Measurements from ENCODE around the gene EPHA5. TPM values are rescaled to one million over a fixed set of nuclear protein-coding genes. Genes with fewer than 3 reads are reported as not detected.

The EPHA5 gene
- total RNA-seq, 1 donor from 2014 or later, result 1.2 TPM

- no peak for DNase-seq (ENCODE audit: extremely low spot score in 2 of 2)
- H3K4me3 ChIP-seq, result no peak overlapping the region
- no peaks in the 10 kb centered on the region for H3K9me3 ChIP-seq
- H3K27ac ChIP-seq, result no peak overlapping the region
- H3K27me3 ChIP-seq, result no peaks in the 10 kb centered on the region
- no peaks in the 10 kb centered on the region for H3K4me1 ChIP-seq
- no peak for TF ChIP-seq POLR2AphosphoS5 (IDR thresholded peaks at IDR 0.05; ENCODE audit: insufficient read depth in 1 of 2, low read depth in 1 of 2)
- no peak for TF ChIP-seq CTCF (IDR thresholded peaks at IDR 0.05)
- no peak for TF ChIP-seq POLR2A (IDR thresholded peaks at IDR 0.05)
- intact Hi-C loops (cut with DNase I), result no loop called here
- H3K36me3 ChIP-seq, result no peaks in the 10 kb centered on the region
Measured at GRCh38 chr4:65340382-65341109, 329.7 kb downstream of the EPHA5 start.

GRCh38 chr4:65337371-65337770 lies 332.9 kb downstream of the EPHA5 start:
- Histone ChIP-seq H3K36me3 (no peaks in the 10 kb centered on the region), H3K27ac (no peak overlapping the region), H3K4me3 (no peak overlapping the region), H3K4me1 (no peaks in the 10 kb centered on the region), H3K27me3 (no peaks in the 10 kb centered on the region), H3K9me3 (no peaks in the 10 kb centered on the region)
- TF ChIP-seq POLR2AphosphoS5 (IDR thresholded peaks at IDR 0.05; ENCODE audit: insufficient read depth in 1 of 2, low read depth in 1 of 2) (no peak), CTCF (IDR thresholded peaks at IDR 0.05) (no peak), POLR2A (IDR thresholded peaks at IDR 0.05) (no peak)
- intact Hi-C loops (cut with DNase I), result no loop called here
- no peak for DNase-seq (ENCODE audit: extremely low spot score in 2 of 2)

- Histone ChIP-seq H3K27me3 (no peaks in the 10 kb centered on the region), H3K9me3 (no peaks in the 10 kb centered on the region), H3K36me3 (no peaks in the 10 kb centered on the region), H3K27ac (no peak overlapping the region), H3K4me1 (no peaks in the 10 kb centered on the region), H3K4me3 (no peak overlapping the region)
- intact Hi-C loops (cut with DNase I), result no loop called here
- DNase-seq (ENCODE audit: extremely low spot score in 2 of 2), result no peak
- no peak for TF ChIP-seq POLR2AphosphoS5 (IDR thresholded peaks at IDR 0.05; ENCODE audit: insufficient read depth in 1 of 2, low read depth in 1 of 2)
- no peak for TF ChIP-seq POLR2A (IDR thresholded peaks at IDR 0.05)
- no peak for TF ChIP-seq CTCF (IDR thresholded peaks at IDR 0.05)
Measured at GRCh38 chr4:65336465-65336864, 333.8 kb downstream of the EPHA5 start.

- Histone ChIP-seq H3K4me3 (no peak overlapping the region), H3K4me1 (no peaks in the 10 kb centered on the region), H3K9me3 (no peaks in the 10 kb centered on the region), H3K27ac (no peak overlapping the region), H3K36me3 (no peaks in the 10 kb centered on the region), H3K27me3 (no peaks in the 10 kb centered on the region)
- no peak for TF ChIP-seq POLR2AphosphoS5 (IDR thresholded peaks at IDR 0.05; ENCODE audit: insufficient read depth in 1 of 2, low read depth in 1 of 2)
- no peak for TF ChIP-seq CTCF (IDR thresholded peaks at IDR 0.05)
- no peak for TF ChIP-seq POLR2A (IDR thresholded peaks at IDR 0.05)
- no peak for DNase-seq (ENCODE audit: extremely low spot score in 2 of 2)
- intact Hi-C loops (cut with DNase I), result no loop called here
Measured at GRCh38 chr4:65316534-65316933, 353.8 kb downstream of the EPHA5 start.

GRCh38 chr4:65311120-65311519 lies 359.2 kb downstream of the EPHA5 start:
- no peaks in the 10 kb centered on the region for H3K27me3 ChIP-seq
- intact Hi-C loops (cut with DNase I), result no loop called here
- H3K36me3 ChIP-seq, result no peaks in the 10 kb centered on the region
- H3K4me1 ChIP-seq, result no peaks in the 10 kb centered on the region
- H3K27ac ChIP-seq, result no peak overlapping the region
- TF ChIP-seq POLR2A (IDR thresholded peaks at IDR 0.05) (no peak), POLR2AphosphoS5 (IDR thresholded peaks at IDR 0.05; ENCODE audit: insufficient read depth in 1 of 2, low read depth in 1 of 2) (no peak), CTCF (IDR thresholded peaks at IDR 0.05) (no peak)
- H3K4me3 ChIP-seq, result no peak overlapping the region
- H3K9me3 ChIP-seq, result no peaks in the 10 kb centered on the region
- DNase-seq (ENCODE audit: extremely low spot score in 2 of 2), result no peak

Data from vagina (tissue), 2 donors.